ENCODE results near the gene PLCL1.

- TF ChIP-seq ZFP30 (CRISPR knock-in tag; IDR thresholded peaks at IDR 0.05) (no peak), ZFP3 (CRISPR knock-in tag; IDR thresholded peaks at IDR 0.05) (no peak), TOX (CRISPR knock-in tag; IDR thresholded peaks at IDR 0.05; ENCODE audit: borderline replicate concordance) (no peak), ESRRG (CRISPR knock-in tag; IDR thresholded peaks at IDR 0.05) (no peak), RARB (CRISPR knock-in tag; IDR thresholded peaks at IDR 0.05) (no peak), ARNTL (CRISPR knock-in tag; IDR thresholded peaks at IDR 0.05; ENCODE audit: borderline replicate concordance, low read depth) (no peak)
- TF ChIP-seq, protein P1, sequence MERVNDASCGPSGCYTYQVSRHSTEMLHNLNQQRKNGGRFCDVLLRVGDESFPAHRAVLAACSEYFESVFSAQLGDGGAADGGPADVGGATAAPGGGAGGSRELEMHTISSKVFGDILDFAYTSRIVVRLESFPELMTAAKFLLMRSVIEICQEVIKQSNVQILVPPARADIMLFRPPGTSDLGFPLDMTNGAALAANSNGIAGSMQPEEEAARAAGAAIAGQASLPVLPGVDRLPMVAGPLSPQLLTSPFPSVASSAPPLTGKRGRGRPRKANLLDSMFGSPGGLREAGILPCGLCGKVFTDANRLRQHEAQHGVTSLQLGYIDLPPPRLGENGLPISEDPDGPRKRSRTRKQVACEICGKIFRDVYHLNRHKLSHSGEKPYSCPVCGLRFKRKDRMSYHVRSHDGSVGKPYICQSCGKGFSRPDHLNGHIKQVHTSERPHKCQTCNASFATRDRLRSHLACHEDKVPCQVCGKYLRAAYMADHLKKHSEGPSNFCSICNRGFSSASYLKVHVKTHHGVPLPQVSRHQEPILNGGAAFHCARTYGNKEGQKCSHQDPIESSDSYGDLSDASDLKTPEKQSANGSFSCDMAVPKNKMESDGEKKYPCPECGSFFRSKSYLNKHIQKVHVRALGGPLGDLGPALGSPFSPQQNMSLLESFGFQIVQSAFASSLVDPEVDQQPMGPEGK (CRISPR knock-in tag; IDR thresholded peaks at IDR 0.05; ENCODE audit: borderline replicate concordance), result no peak
Measured at GRCh38 chr2:197920088-197920487, 115.7 kb downstream of the PLCL1 start.

All from SK-N-SH treated with all-trans-retinoic acid at 6 μM for 48 hours (cell line).